Adrenal gland (tissue), 5 donors: Measurements from ENCODE around the gene KCNG3.
"Not testable (repeated sequence)": the region's sequence is repeated elsewhere in the genome, so short reads cannot be mapped to it uniquely, and the experiment has no call there.

ENCODE experiments used
- CTCF ChIP-seq, 6 experiments: fragments of 450-650 bp in 4 of 6; fragments of 200-600 bp in 2 of 6; sonication (generic) in 1 of 6; IDR thresholded peaks; 1 replicate in 5 of 6; 2 replicates in 1 of 6; pipeline versions ENCODE4 v1.5.1 to v1.8.0; 2016 to 2021; ENCODE audit warnings: antibody characterized with exemption in 6 of 6, mild to moderate bottlenecking in 2 of 6, moderate library complexity in 1 of 6
- POLR2A ChIP-seq, 2 donors: fragments of 450-650 bp; IDR thresholded peaks; one replicate each; pipeline ENCODE4 v1.6.1; 2017; ENCODE audit warnings: antibody characterized with exemption in 2 of 2, mild to moderate bottlenecking in 2 of 2, moderate library complexity in 1 of 2
- donor health status: DM: no; HTN: no; CAD: no.

DNA sequence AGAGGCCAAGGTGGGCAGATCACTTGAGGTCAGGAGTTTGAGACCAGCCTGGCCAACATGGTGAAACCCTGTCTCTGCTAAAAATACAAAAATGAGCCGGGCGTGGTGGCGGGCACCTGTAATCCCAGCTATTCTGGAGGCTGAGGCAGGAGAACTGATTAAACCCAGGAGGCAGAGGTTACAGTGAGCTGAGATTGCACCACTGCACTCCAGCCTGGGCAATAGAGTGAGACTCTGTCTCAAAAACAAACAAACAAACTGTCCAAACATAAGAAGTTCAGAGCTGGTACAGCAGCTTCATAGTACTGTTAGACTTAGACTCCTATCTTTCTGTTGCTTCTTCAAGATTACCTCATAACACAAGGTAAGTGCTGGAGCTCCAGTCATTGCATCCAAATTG lies 100.5 kb downstream of the KCNG3 start:
- TF ChIP-seq CTCF, POLR2A (IDR thresholded peaks at IDR 0.05): not testable (repeated sequence)
